Kasumi-1 (cell line): ENCODE results near the gene TSC22D1.

Source experiments
- DNase-seq, 2 experiments: peaks; one replicate each; lab custom pipeline; 2025; lab: John Stamatoyannopoulos, UW

TSC22D1 gene

DNA sequence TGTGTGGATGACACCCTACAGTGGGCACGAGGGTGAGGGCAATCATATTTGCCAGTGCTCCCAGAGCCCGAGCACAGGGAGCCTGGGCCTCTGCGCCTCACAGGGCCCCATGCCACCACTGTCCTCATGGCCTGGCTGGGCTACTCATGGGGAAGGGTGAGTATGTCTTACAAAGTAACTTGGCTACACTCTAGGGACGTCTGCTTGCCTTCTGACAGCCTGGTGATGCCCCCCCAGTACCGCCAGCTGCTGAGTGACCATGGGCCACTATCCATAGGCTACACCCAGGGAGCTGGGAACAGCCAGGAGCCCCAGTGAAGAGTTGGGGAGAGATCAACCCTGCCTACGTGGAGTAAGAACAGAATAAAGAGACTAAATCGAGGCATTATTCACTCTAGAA, 123.7 kb downstream of the TSC22D1 start:
- DNase-seq: no peak

DNA sequence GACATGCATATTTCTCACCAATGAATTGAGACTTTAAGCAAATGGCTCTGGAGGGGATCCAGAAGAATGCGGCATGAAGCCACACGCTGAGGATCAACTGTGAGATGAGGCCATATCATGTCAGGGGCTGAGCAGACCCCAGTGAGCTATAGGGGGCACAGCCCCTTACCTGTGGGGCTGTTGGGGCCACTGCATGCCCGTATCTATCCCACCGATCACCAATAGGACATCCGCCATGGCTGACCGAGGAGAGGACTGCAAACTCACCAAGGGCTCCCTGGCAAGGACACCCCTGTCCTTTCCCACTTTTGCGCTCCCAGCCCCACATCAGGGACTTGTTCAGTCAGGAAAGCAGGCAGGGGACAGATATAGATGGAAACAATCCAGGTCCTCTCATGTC, 124.5 kb downstream of the TSC22D1 start:
- no peak for DNase-seq

DNA sequence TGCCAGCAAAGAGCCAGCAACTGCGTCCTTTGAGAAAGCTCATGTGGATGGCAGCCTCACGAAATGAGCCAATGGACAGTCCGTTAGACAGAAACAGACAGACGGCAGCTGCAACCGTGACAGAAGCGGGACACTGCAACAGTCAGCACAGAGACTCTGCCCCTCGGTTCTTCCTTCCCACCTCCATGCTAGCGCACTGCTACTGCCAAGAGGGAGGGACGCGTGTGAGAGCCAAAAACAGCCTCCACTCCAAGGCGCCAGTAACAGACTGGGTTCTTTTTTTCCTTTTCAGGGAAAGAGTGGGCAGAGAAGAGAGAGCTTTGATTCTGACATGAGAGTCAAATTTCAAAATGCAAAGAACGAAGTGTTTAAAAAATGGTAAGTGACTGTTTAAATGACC, 125.0 kb downstream of the TSC22D1 start:
- no peak for DNase-seq

DNA sequence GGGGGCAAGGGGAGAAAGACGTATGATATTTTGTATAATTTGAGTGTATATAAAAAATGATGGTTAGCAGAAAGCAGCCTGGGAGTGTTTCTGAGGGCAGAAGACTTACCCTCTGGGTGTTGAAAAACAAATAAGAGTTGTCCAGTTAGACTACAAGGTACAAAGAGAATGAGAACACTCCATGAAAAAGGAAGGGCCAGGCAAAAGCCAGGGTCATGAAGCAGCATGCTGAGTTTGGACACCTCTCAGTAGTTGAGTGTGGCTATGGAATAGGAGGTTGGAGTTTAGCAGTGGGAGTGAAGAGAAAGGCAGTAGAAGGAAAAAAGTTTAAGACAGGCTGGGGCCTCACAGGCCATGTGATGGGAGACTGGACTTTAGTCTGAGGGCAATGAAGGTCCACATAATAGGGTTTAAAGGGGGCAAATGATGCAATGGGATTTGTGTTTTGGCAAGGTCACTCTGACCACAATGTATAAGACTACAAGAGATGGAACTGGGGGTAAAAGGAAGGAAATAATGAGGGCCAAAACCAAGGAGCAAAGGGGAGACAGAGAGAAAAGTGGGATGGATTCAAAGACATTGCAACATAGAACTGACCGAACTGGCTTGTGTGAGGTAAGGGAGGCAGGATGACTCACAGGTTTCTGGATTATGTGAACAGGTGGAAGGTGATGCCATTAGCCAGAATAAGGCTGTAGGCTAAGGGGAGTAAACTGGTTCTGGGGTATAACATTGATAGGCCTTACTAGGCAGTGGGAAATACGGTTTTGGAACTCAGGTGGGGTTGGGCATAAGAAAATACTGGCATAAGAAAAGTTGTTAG, 125.9 kb downstream of the TSC22D1 start:
- no peak for DNase-seq

DNA sequence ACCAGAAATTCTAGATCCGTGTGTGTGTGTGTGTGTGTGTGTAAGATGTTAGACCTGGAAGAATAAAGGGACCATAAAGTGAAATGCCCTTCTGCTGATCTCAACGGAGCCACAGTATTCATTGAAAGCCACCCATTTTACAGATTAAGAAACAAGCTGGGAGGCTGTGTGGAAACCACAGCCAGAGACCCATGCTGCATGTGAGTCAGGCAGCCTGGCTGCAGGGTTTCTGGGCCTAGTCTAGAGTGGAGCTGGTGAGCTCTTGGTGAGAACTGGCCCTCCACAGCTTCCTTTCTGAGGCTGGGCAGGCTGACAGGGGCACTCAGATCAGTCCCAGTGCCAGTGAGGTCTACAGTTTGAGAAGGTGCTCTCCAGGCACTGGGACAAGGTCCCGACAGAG, 127.3 kb downstream of the TSC22D1 start:
- DNase-seq: no peak

GRCh38 chr13:44448373-44448772, 127.8 kb downstream of the TSC22D1 start:
- no peak for DNase-seq

GRCh38 chr13:44447783-44448321, 128.3 kb downstream of the TSC22D1 start:
- DNase-seq: no peak

DNA sequence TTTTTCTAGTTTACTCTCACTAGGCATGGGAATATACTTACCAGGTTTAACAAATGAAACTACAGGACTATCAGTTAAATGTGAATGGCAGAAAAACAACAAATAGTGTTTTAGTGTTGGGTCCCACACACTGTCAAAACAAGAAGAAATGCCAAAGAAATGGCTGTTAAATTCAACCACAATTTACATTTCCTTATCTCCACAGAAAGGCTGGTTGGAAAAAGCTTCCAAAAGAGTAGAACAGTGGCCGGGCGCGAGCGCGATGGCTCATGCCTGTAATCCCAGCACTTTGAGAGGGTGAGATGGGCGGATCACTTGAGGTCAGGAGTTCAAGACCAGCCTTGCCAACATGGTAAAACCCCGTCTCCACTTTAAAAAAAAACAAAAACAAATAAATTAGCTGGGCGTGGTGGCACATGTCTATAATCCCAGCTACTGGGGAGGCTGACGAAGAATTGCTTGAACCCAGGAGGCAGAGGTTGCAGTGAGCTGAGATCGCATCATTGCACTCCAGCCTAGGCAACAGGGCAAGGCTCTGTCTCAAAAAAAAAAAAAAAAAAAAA, 136.0 kb downstream of the TSC22D1 start:
- no peak for DNase-seq

GRCh38 chr13:44439452-44440024, 136.6 kb downstream of the TSC22D1 start:
- DNase-seq: peak; percentile 82 to 89

DNA sequence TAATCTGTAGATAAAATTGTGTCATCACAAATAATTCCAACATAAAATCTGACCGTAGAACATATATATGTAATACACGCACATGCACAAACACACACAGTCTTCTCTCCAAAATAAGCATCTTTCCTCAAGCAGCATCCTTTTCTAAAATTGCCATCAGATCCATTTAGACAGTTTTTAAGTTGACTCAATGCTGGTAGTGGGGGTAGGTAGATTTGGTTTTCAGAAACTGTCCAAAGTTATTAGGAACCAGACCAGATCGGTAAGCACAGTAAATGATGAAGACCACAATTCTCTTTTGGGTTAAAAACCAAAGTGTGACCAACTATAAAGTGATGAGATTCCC, 137.9 kb downstream of the TSC22D1 start:
- no peak for DNase-seq

DNA sequence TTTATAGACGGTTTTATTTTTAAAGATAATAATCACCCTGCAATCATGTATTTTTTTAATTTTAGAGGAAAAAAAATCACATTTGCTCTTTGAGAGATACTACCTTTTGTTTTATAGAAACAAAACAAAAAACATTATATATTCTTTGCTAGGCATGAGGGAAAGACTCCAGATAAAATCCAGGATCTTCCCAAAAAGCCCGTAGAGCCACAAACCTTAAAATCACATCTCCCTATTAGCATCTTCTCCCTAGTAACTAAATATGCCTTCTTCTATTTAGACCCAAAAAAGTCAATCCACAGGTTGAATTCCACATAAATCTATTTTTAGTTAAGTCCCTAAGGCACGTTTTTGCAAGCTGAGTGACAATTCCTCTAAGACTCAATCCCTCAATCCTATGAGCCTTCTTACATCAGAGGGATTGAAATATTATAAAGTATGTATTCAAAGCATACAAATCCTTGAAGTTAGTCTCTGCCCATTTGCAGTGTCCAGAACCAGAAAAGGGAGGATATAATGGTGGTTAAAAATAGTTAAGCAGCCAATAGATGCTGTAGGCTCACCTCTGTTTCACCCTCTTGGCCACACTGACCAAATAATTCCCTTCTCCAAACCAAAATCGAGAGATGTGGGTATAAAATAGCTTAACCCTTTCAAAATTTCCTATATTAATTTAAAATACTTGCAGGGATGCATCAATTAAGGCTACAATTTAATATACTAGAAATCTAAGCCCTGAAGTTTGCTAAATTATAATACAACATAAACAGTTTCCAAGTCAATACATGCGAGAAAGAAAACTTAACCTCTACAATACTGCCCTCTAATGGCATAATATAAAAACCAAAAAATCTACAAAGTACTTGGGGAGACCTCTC, 138.5 kb downstream of the TSC22D1 start:
- peak; percentile 75 to 87 for DNase-seq

DNA sequence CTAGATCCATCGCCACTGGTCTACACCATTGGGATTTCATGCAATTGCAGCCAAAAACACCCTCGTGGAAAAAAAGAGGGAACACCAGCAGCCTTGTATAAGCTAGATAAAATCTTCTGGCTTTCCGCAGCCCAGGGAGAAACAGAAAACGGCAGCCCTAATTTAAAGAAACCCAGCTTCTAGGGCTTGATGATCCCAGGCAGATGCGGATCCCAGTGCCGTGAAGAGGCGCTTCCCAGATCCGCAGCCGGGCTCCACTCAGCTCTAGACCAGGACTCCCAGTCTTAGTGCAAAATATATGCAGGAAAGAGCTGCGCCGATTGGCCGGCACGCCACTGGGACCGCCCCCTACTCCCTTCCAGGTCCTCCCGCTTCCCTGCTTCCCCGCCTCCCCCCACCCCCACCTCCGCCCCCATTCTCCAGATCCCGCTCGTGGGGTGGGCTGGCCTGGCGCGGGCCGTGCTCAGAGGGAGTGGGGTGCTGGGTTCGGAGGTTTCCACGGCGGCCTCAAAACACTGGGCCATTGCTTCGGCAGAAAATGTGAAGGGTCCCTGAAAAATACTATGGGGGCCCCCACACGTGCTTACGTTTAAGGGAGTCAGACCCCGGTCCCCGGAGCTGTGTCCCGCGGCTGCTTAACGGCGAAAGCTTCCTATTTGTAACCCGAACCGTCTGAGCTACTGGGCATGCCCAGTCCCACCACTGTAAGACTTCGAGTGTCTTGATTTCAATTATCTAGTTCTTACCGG, 139.4 kb downstream of the TSC22D1 start:
- peak; percentile 93 to 94 for DNase-seq

GRCh38 chr13:44435919-44436510, 140.1 kb downstream of the TSC22D1 start:
- DNase-seq: no peak

GRCh38 chr13:44435142-44435918, 140.8 kb downstream of the TSC22D1 start:
- peak; percentile 99 for DNase-seq

- DNase-seq: no peak
These were observed 141.4 kb downstream of the TSC22D1 start for GRCh38 chr13:44434766-44435141.

- DNase-seq: no peak
These were observed 142.0 kb downstream of the TSC22D1 start for GRCh38 chr13:44433863-44434765.

- DNase-seq: no peak
These were observed 143.5 kb downstream of the TSC22D1 start for GRCh38 chr13:44432650-44433049.

GRCh38 chr13:44431150-44431549, 145.0 kb downstream of the TSC22D1 start:
- DNase-seq: no peak

DNA sequence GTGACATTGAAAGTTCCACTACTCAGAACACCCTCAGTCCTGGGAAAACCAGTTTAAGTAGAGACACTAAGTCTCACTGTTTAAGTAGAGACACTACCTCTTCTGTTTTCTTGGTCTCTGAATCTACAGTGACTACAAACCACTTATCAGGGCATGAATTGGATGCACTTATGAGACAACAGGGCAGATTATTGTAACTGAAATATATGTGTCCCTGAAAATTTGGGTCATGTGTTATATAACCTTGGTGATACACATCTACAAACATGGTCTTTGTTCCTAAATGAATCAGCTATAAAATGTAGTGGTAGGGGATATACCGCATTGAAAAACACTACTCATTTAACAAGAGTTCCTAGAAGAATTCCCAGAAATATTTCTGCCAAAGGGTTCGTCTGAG, 146.8 kb downstream of the TSC22D1 start:
- DNase-seq: no peak
